ENCODE results near the gene FAM114A2. TPM values are rescaled to one million over a fixed set of nuclear protein-coding genes. Genes with fewer than 3 reads are reported as not detected.
A peak's percentile ranks its signal among the peaks of the same experiment; 100 is the strongest.

Gene FAM114A2
- total RNA-seq, 1 donor from 2014 or later = 32.3 TPM

GRCh38 chr5:153979028-153979783, 59.5 kb downstream of the FAM114A2 start:
- no peaks in the 10 kb centered on the region for H3K4me1 ChIP-seq
- intact Hi-C loops (cut with micrococcal nuclease) = loop anchor here (10.0 kb wide), 1 partner anchor 206 kb away; no protein-coding TSS in a partner anchor
- no peak for DNase-seq
- H3K27me3 ChIP-seq (ENCODE audit: low read depth) = peaks cover 13% of the 10 kb centered on the region
- no peaks in the 10 kb centered on the region for H3K9me3 ChIP-seq (replicated peaks)
- TF ChIP-seq CTCF (IDR thresholded peaks at IDR 0.05; ENCODE audit: borderline replicate concordance) = no peak
- H3K36me3 ChIP-seq = no peaks in the 10 kb centered on the region
- no peak overlapping the region for H3K27ac ChIP-seq (replicated peaks)
- H3K4me3 ChIP-seq = no peak overlapping the region

GRCh38 chr5:153974813-153975163, 63.9 kb downstream of the FAM114A2 start:
- DNase-seq = no peak
- H3K27me3 ChIP-seq (ENCODE audit: low read depth) = peaks cover 13% of the 10 kb centered on the region
- intact Hi-C loops (cut with micrococcal nuclease) = loop anchor here (10.0 kb wide), 1 partner anchor 210 kb away; no protein-coding TSS in a partner anchor
- no peaks in the 10 kb centered on the region for H3K4me1 ChIP-seq
- no peaks in the 10 kb centered on the region for H3K36me3 ChIP-seq
- no peak overlapping the region for H3K27ac ChIP-seq (replicated peaks)
- H3K4me3 ChIP-seq = no peak overlapping the region
- H3K9me3 ChIP-seq (replicated peaks) = no peaks in the 10 kb centered on the region
- no peak for TF ChIP-seq CTCF (IDR thresholded peaks at IDR 0.05; ENCODE audit: borderline replicate concordance)

GRCh38 chr5:153974131-153974812, 64.4 kb downstream of the FAM114A2 start:
- Histone ChIP-seq H3K4me1 (no peaks in the 10 kb centered on the region), H3K9me3 (replicated peaks) (no peaks in the 10 kb centered on the region), H3K36me3 (no peaks in the 10 kb centered on the region), H3K27ac (replicated peaks) (no peak overlapping the region), H3K4me3 (no peak overlapping the region), H3K27me3 (ENCODE audit: low read depth) (peaks cover 13% of the 10 kb centered on the region)
- intact Hi-C loops (cut with micrococcal nuclease) = loop anchor here (10.0 kb wide), 1 partner anchor 211 kb away; no protein-coding TSS in a partner anchor
- no peak for DNase-seq
- TF ChIP-seq CTCF (IDR thresholded peaks at IDR 0.05; ENCODE audit: borderline replicate concordance) = peak; percentile 81

DNA sequence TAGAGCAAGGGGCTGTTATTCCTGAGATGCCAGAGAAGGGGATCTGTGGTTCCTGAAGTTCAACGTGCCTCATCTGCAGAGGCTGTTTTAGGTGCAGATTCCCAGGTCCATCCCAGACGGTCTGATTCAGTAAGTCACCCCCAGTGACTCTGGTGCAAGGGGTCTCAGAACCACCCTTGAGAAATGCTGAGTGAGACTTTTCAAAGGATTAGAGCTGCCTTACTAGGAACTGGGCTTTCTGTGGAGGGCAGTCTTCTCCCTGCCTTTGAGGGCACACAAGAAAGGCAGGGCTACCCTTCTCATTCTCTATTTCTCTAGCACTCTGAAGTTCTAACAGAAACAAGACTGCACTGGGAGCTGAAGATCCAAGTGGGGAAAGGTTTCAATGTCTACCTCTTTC, 66.5 kb downstream of the FAM114A2 start:
- H3K36me3 ChIP-seq = no peaks in the 10 kb centered on the region
- intact Hi-C loops (cut with micrococcal nuclease) = loop anchor here (10.0 kb wide), 1 partner anchor 213 kb away; no protein-coding TSS in a partner anchor
- TF ChIP-seq CTCF (IDR thresholded peaks at IDR 0.05; ENCODE audit: borderline replicate concordance) = no peak

DNA sequence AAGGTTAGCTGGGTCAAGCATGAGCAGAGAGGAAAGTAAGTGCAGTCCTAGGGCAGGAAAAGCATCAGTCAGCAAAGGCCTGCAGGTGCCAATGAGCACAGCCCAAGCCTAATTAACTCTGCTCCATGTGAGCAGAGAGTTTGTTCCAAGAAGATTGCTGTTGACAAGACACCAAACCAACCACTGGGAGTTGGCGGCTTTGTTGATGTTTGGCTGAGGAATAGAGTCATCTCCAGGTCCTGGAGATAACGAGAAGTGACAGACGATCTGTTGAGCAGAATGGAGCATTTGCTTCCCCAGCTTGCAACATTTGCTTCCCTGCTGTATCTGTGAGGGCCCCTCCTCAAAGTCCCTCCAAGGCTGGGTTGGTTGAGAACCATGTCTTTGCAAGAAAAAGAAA, 68.2 kb downstream of the FAM114A2 start:
- Histone ChIP-seq H3K27me3 (ENCODE audit: low read depth) (no peaks in the 10 kb centered on the region), H3K36me3 (no peaks in the 10 kb centered on the region), H3K4me3 (no peak overlapping the region), H3K9me3 (replicated peaks) (no peaks in the 10 kb centered on the region), H3K27ac (replicated peaks) (no peak overlapping the region), H3K4me1 (no peaks in the 10 kb centered on the region)
- intact Hi-C loops (cut with micrococcal nuclease) = loop anchor here (10.0 kb wide), 1 partner anchor 214 kb away; no protein-coding TSS in a partner anchor
- TF ChIP-seq CTCF (IDR thresholded peaks at IDR 0.05; ENCODE audit: borderline replicate concordance) = no peak
- no peak for DNase-seq

More for the DNA sequence above, 66.5 kb downstream of the FAM114A2 start:
- Histone ChIP-seq H3K4me3 (no peak overlapping the region), H3K27me3 (ENCODE audit: low read depth) (peaks cover 10% of the 10 kb centered on the region), H3K4me1 (no peaks in the 10 kb centered on the region), H3K27ac (replicated peaks) (no peak overlapping the region), H3K9me3 (replicated peaks) (no peaks in the 10 kb centered on the region)
- no peak for DNase-seq

All from left ventricle myocardium inferior (tissue), 1 donor.